Fibroblast of pulmonary artery (primary cell): Measurements from ENCODE around the gene RNF150.

Source experiments
- DNase-seq: peaks from one replicate; pipeline ENCODE4 v3.0.0-alpha.2; 2010; ENCODE audit warnings: low read depth
- H3K4me3 ChIP-seq: replicated peaks from 2 replicates; pipeline ENCODE4 v1.5.1; 2011; ENCODE audit warnings: low read depth, mild to moderate bottlenecking, control low read depth, low read length, moderate library complexity
- TF ChIP-seq, protein P1 (sequence below): IDR thresholded peaks from 2 replicates; pipeline ENCODE4 v1.5.1; 2011; ENCODE audit warnings: mild to moderate bottlenecking, control low read depth, low read length, inconsistent platforms; ENCODE audit errors: missing control alignments

Gene RNF150

DNA sequence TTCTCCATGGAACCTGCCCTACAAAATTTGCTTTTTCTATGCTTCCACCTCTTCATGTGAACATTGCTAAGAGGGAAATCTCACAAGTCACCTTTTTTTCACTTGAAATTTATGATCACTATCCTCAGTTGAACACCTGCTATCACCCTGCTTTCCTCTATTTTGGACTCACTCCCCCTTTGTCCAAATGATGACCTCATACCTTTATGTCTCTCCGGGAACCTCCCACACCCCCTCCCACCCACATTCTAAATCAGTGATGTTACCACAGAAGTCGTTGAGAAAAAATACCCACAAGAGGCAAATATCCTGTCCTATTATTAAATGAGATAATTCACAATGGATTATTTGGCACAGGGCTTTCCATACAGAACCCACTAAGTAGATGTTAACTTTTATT is 156.5 kb downstream of the RNF150 start:
- no peak overlapping the region for H3K4me3 ChIP-seq
- TF ChIP-seq, protein P1, sequence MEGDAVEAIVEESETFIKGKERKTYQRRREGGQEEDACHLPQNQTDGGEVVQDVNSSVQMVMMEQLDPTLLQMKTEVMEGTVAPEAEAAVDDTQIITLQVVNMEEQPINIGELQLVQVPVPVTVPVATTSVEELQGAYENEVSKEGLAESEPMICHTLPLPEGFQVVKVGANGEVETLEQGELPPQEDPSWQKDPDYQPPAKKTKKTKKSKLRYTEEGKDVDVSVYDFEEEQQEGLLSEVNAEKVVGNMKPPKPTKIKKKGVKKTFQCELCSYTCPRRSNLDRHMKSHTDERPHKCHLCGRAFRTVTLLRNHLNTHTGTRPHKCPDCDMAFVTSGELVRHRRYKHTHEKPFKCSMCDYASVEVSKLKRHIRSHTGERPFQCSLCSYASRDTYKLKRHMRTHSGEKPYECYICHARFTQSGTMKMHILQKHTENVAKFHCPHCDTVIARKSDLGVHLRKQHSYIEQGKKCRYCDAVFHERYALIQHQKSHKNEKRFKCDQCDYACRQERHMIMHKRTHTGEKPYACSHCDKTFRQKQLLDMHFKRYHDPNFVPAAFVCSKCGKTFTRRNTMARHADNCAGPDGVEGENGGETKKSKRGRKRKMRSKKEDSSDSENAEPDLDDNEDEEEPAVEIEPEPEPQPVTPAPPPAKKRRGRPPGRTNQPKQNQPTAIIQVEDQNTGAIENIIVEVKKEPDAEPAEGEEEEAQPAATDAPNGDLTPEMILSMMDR: no peak
- DNase-seq: no peak

DNA sequence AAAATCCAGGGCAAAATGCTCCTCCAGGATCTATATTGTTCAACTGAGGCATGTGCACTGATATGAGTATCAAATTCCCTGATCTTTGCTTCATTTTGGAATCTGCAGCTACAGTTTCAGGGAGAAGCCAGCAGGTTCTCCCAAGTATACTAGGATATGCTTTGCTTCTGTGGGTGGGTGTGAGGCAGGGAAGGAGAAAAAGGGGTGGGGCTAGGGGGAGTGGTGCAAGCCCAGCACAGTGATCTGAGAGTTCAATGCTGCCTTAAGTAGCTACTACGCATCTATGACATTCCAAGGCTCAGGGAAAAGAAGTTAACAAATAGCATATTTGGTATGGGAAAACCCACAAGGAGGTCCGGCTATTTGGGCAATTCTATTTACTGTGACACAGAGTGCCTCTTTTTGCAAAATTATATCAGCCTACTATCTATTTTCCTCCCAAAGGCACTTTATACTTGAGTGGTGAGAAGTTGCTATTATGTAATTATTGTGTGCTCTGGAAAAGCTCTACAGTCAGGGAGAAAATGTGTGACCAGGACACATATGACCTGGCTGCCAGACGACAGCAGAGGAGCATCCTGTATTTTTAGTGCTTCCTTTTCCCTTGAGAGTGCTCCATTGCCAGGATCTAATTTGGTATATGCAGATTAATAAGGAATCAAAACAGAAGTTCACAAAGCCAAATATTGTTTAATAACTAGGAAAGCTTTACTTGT is 162.0 kb downstream of the RNF150 start:
- no peak for DNase-seq
- TF ChIP-seq, protein P1: no peak
- no peak overlapping the region for H3K4me3 ChIP-seq

DNA sequence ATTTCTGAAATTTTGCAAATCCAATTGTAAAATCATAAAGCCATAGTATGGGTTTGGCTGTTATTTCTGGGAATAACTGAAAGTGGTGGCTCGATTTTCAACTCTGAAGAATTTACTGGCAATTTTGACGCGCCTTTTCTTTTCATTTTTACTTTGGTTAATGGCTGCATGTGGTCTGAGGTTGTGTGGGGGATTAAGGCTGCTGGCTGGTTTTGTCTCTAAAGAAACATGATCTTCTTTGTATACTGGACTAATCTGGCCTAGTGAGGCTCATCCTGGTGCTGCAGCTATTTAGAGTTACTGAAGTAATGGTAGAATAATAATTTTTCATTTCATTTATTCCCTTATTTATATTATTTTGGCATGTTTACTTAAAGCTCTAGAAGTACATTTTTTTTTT is 164.0 kb downstream of the RNF150 start:
- DNase-seq: no peak
- TF ChIP-seq, protein P1: no peak
- no peak overlapping the region for H3K4me3 ChIP-seq

DNA sequence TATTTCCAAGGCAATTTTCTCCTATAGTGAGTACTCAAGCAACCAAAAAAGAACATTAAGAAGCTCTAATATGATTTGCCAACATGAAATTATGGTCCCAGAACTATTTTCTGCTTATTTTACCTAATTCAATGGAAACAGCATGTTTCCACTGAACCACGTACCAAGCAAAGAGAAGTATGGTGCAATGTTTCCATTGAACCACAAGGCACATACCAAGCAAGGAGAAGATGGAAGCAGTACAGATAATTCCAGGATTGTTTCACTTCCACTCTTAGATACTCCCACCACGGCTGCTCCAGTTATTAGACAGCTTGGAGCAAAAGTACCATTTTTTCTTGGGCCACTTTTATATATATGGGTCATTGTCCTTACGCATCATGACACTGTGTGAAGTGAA is 164.9 kb downstream of the RNF150 start:
- TF ChIP-seq, protein P1: no peak
- H3K4me3 ChIP-seq: no peak overlapping the region
- DNase-seq: no peak

DNA sequence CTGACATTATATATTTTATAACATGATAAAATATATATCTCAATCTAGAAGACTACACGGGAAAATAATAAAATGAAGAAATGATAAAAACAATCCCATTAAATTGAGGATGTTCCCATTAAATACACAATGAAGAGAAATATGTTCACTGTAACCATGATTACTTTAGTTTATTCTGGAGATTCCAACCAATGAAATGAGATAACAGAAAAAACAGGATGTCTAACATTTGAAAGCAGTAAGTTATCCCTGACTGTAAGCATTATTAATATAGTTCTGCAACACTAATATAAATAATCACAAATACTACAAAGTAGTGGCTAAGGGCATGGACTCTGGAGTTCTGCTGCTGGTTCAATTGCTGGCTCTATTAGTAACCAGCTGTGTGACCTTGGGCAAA is 169.4 kb downstream of the RNF150 start:
- TF ChIP-seq, protein P1: no peak
- H3K4me3 ChIP-seq: no peak overlapping the region
- DNase-seq: no peak

DNA sequence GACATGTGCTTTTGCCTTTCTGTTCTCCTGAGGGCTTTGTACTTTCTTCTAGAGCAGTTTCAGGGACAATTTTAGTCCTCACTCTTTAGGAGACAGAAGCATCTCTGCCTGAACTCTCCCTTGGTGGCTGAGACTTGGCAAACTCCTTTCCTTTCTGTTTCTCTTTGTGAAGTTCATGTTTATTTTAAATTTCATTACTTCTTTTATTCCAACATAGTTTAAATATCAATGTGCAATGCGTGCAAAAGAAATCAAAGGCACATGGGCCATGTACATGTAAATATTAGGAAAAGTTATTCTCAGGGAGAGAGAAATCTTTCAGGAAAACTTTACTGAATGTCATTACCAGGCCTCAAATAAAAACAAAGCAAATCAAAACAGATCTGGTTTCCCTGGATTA is 177.6 kb downstream of the RNF150 start:
- TF ChIP-seq, protein P1: no peak
- H3K4me3 ChIP-seq: no peak overlapping the region
- no peak for DNase-seq

DNA sequence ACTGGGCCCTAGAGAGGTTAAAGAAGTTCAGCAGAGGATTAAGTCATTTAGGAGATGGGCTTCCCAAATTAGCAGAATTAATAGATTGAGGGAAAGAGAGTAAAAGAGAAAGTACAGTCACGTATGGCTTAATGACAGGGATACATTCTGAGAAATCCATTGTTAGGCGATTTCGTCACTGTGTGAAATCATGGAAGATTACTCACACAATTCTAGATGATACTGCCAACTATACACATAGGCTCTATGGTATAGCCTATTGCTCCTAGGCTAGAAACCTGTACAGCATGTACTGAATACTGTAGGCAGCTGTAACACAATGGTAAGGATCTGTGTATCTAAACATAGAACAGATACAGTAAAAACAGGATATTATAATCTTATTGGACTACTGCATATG is 180.6 kb downstream of the RNF150 start:
- H3K4me3 ChIP-seq: no peak overlapping the region
- peak; percentile 69 for DNase-seq
- TF ChIP-seq, protein P1: no peak
